ENCODE measurements around the gene SRPX2.

Gene SRPX2

GRCh38 chrX:100662170-100662569 is 18.2 kb downstream of the SRPX2 start:
- TF ChIP-seq CTCF (conservative IDR thresholded peaks at IDR 0.05; ENCODE audit: low read length), result no peak
- DNase-seq (ENCODE audit: low read depth), result no peak
- no peak overlapping the region for H3K4me3 ChIP-seq (ENCODE audit: low read length)

DNA sequence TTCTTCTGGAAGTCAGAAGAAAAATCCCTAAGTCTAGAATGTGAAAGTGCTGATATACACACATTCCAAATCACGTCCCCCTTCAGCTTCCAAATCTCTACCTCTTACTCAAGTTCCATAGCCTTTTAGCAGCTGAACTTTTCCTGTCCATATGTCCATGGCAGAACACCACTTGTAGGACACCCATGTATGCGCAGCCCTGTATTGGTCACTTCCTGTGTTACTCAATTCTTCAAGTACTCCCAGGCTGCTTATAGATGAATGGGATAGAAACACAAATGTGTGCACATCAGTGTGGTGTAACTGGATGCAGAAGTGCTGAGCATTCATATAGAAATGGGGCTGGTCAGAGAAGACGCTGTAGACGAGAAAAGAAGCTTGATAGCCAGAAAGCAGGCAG is 18.8 kb downstream of the SRPX2 start:
- no peak for TF ChIP-seq CTCF (conservative IDR thresholded peaks at IDR 0.05; ENCODE audit: low read length)
- no peak overlapping the region for H3K4me3 ChIP-seq (ENCODE audit: low read length)
- no peak for DNase-seq (ENCODE audit: low read depth)

DNA sequence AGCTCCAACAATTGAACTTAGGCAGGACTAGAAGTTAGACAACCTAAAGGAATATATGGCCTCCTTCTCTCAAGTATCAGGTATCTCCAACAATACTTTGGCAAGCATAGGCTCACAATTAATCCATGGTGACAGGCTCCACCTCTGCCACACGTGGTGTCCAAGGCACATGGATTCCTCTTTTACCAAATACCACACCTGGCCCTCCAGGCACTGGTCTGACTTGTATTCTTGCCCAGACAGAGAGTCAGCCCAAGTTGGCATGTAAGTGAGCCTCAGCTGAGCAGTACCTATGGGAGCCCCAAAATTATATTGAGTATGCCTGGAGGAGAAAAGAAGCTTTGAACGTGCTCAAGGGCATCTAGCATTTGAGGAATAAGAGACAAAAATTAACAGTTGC is 19.6 kb downstream of the SRPX2 start:
- no peak for DNase-seq (ENCODE audit: low read depth)
- H3K4me3 ChIP-seq (ENCODE audit: low read length), result no peak overlapping the region
- no peak for TF ChIP-seq CTCF (conservative IDR thresholded peaks at IDR 0.05; ENCODE audit: low read length)

- no peak for DNase-seq (ENCODE audit: low read depth)
- TF ChIP-seq CTCF (conservative IDR thresholded peaks at IDR 0.05; ENCODE audit: low read length), result no peak
- H3K4me3 ChIP-seq (ENCODE audit: low read length), result no peak overlapping the region
Observed at GRCh38 chrX:100672966-100673365, 29.0 kb downstream of the SRPX2 start.

DNA sequence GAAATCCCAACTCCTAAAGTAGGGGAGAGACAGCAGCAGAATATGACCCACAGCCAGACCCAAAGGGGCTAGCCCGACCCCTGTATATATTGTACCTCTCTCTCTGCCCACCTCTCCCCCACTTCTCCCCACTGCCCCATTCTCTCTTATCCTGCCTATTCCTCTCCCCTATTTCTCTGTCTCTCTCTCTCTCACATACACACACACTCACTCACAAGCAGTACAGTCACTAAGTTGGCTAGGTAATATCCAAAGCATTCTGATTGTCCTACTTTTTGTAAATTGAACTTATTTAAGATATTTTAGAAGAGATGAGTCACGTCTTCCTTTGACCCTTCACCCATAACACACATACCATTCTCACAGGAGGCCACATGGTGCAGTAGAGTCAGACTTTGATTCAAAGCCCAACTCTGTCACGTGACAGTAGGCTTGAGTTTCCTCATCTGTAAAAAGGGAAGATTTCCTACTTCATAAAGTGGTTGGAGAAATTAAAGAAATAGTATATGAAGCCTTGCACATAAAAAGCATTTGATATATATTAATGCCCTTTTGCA is 29.5 kb downstream of the SRPX2 start:
- H3K4me3 ChIP-seq (ENCODE audit: low read length), result no peak overlapping the region
- peak; percentile 68 for DNase-seq (ENCODE audit: low read depth)
- TF ChIP-seq CTCF (conservative IDR thresholded peaks at IDR 0.05; ENCODE audit: low read length), result no peak

GRCh38 chrX:100674705-100675104 is 30.7 kb downstream of the SRPX2 start:
- H3K4me3 ChIP-seq (ENCODE audit: low read length), result no peak overlapping the region
- TF ChIP-seq CTCF (conservative IDR thresholded peaks at IDR 0.05; ENCODE audit: low read length), result no peak
- no peak for DNase-seq (ENCODE audit: low read depth)

- DNase-seq (ENCODE audit: low read depth), result peak; percentile 37
- no peak overlapping the region for H3K4me3 ChIP-seq (ENCODE audit: low read length)
- no peak for TF ChIP-seq CTCF (conservative IDR thresholded peaks at IDR 0.05; ENCODE audit: low read length)
Observed at GRCh38 chrX:100677611-100678181, 33.7 kb downstream of the SRPX2 start.

All from AG10803 (cell line).